GM18526 (cell line): ENCODE data around the gene SETD2.

Source experiments
- POLR2A ChIP-seq: IDR thresholded peaks from 3 replicates; pipeline ENCODE4 v1.6.1; 2011; ENCODE audit not compliant: insufficient read length; ENCODE audit errors: extremely low read depth

SETD2 gene

GRCh38 chr3:46998121-46998851 lies 165.6 kb downstream of the SETD2 start:
- TF ChIP-seq POLR2A = no peak

DNA sequence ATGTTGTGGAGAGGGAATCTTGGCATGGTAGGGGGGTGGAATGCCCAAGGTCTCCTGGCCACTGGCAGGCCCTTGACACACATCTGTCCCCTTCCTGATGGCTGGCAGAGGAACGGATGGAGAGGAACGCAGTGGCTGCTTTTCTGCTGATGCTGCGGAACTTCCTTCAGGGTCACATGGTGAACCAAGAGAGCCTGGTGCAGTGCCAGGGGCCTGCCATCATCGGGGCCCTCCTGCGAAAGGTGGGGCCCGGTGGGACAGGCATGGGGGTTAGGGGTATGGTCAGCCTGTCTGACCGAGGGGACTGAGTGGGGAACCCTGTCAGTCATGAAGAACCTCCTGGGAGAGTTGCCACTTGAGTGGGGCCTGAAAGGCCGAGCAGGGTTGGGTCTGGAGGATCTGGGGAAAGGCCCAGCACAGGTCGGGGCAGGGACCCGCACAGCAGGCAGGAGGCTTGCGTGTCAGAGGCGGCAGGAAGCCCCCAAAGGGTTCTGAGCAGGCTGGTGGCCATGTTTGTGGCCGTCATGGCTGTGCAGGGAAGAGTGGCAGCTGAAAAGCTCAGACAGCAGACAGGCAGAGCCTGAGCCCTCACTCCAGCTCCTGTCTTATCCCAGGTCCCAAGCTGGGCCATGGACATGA lies 166.3 kb downstream of the SETD2 start:
- no peak for TF ChIP-seq POLR2A

DNA sequence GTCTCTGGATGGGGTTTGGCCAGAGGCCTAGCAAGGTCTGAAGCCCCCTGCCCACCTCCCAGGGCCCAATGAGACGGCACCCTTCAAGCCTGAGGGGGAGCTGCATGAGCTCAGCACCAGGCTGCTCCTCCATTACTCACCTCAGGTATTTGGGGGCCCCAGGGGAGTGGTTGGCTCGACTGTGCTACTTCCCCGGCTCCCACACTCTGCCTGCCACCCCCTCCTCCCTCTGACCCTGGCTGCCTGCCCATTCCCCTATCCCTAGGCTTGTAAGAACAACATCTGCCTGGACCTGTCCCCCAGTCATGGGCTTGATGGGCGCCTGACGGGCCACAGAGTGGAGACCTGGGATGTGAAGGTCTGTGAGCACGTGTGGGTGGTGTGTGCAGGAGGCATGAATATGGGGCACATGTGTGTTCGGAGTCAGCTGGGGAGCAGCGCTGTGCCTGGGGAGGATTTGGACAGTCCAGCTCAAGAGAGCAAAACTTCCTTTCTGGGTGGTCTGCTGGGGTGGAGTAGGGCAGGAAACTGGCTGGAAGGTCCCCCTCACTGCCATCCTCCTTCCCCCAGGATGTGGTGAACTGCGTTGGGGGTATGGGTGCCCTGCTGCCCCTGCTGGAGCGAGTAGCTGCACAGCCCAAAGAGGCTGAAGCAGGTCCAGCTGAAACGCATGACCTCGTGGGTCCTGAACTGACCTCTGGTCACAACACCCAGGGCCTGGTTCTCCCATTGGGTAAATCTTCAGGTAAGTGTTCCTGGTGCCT lies 167.0 kb downstream of the SETD2 start:
- TF ChIP-seq POLR2A = no peak

- no peak for TF ChIP-seq POLR2A
These were observed 167.9 kb downstream of the SETD2 start for GRCh38 chr3:46995901-46996562.

DNA sequence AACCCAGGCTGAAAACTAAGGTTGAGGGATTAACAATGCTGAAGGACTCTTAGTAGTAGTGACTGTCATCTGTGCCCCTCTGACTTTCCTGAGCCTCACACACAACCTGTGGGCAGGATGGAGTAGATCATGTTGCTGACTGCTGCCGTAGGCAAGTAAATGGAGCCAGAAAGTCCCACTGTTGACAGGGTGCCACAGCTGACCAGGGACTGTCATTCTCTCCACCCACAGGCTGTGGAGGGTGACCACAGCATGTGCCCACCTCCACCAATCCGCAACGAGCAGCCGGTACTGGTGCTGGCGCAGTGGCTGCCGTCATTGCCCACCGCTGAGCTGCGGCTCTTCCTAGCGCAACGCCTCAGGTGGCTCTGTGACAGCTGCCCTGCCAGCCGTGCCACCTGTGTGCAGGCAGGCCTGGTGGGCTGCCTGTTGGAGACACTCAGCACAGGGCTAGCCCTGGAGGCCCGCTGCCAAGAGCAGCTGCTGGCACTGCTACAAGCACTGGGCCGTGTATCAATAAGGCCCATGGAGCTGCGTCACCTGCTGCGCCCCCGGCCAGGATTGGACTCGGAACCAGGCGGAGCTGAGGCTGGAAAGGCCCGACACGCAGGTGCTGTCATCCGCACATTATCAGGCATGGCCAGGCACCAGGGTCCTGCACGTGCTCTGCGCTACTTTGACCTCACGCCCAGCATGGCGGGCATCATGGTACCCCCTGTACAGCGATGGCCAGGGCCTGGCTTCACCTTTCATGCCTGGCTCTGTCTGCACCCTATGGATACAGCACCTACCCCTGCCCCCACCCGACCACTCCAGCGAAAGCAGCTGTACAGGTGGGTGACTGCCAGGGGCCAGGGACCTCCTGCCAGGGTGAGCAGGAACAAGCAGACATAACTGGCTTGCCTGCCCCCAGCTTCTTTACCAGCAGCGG lies 168.8 kb downstream of the SETD2 start:
- TF ChIP-seq POLR2A = no peak

DNA sequence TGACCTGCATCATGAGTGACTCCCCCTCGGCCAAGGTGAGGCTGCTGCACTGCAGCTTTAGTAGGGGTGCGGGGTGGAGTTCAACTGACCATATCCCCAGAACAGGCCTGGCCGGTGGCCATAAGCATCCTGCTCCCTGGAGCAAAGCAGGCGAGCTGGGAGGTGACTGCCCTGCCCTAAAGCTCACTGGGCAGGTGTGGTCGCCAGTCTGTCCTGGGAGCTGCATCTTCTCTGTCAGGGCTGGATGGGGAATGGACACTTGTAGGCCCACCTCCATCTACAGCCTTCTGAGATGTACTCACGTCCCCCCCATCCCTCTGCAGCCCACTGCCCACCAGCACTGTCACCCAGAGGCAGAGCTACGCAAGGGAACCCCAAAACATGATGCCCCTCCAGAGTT lies 169.9 kb downstream of the SETD2 start:
- TF ChIP-seq POLR2A = no peak

- TF ChIP-seq POLR2A = no peak
These were observed 170.6 kb downstream of the SETD2 start for GRCh38 chr3:46993292-46993691.

DNA sequence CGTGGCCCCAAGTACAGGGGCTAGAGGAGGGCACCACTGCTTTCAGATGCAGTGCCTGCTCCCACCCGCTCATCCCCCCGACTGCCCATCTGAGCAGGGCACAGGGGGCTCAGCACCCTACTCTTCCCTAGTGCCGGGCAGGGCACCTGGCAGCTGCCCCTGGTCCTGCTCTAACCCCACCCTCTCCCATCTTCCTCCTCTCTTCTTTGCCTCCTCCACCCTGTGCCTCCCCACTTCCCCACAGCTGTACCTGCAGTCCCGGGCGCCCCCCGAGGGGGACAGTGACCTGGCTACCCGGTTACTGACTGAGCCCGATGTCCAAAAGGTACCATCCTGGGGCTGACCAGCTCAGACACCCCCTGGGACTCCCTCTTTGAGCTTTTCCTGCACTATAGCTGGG lies 171.7 kb downstream of the SETD2 start:
- no peak for TF ChIP-seq POLR2A

DNA sequence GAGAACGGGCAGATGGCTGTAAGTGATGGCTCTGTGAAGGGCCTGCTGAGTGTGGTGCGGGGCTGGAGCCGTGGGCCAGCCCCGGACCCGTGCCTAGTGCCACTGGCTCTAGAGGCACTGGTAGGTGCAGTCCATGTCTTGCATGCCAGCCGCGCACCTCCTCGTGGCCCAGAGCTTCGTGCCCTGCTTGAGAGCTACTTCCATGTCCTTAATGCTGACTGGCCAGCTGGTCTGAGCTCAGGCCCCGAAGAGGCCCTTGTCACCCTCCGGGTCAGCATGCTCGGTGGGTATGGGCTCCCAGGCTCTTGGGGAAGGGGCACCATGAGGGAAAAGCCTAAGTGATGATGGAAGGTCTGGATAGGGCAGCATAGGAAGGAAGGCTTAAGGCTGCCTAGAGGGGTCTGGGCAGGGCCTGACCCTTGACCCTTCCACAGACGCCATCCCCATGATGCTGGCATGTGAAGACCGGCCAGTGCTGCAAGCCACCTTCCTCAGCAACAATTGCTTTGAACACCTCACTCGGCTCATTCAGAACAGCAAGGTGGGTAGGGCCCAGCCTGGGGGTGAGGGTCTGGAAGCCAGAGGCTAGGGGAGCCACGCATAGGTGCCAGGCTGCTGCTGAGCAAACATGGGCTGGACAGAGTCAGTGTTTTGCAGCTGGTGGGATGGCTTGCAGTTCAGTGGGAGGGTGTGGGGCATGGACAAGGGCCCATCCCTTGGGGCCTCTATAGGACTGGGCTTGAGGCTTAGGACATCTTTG lies 172.3 kb downstream of the SETD2 start:
- no peak for TF ChIP-seq POLR2A

DNA sequence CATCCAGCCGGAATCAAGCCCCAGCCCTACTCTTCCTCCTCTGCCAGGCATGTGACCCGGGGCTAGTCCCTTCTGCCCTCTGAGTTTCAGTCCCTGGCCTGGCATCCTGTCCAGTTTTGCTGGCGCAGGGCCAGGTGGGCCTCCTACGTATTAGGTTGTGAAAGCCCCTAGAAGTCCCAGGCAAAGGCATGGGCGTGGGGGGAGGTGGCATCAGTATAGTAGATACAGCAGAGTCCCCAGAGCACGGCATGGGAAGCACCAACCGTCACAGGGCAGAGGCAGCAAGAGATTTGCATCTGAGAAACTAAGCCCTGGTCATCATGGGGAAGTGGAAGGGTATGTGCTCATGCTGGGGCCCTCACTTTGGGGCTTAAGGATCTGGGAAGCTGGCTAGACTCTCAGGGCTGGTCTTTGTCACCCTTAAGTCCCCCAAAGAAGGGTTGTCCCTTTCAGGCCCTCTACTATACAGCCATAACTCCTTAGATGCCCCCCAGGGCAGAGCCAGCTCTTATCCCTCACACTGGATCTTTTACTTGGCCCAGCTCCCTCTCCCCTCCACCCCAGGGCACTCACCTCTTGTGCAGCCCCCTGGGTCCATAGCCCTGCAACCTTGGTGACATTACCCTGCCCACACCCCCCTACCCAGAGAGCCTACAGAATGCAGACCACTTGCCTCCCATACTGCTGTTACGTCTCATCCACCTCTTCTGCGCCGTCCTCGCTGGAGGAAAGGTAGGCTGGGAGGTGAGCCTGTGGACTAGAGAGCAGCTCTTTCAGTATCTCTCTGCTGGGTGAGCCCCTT lies 173.1 kb downstream of the SETD2 start:
- no peak for TF ChIP-seq POLR2A

DNA sequence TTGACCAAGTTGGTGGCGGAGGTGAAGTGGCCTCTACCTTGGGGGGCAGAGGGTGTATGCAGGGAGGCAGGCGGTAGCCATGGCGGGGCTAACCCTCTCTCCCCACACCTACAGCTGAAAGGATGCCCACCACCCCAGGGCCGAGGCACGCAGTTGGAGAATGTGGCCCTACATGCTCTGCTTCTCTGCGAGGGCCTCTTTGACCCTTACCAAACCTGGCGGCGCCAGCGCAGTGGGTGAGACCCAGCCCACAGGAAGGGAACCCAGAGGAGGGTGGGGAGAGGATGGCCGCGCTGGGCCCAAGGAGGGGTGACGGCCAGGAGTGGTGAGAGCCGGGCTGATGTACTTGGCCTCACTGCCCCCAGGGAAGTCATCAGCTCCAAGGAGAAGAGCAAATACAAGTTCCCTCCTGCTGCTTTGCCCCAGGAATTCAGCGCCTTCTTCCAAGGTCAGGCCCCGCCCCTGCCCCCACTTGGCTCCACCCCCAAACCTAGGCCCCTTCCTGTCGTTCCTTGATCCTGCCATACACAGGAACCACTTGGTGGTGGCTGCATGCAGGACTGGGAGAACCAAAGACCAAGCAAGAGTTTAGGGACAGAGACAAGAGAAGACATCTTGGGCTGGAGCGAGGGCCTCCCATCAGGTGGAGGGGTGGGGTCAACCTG lies 174.6 kb downstream of the SETD2 start:
- no peak for TF ChIP-seq POLR2A

DNA sequence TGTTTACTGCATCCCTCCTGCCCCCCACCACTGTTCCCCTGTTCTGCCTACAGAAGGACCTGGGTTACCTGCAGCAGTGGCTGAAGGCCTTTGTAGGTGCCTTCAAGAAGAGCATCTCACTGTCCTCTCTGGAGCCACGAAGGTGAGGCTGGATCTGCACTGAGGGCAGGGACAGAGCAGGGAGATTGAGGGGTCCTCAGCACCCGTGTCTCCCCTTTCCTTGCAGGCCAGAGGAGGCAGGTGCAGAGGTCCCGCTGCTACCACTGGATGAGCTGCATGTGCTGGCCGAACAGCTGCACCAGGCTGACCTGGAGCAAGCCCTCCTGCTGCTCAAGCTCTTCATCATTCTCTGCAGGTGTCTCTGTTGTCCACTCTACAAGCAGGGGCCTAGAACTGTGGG lies 175.3 kb downstream of the SETD2 start:
- TF ChIP-seq POLR2A = no peak
